ENCODE results near the gene SYT8. TPM values are rescaled to one million over a fixed set of nuclear protein-coding genes. Genes with fewer than 3 reads are reported as not detected.

The SYT8 gene
- polyA plus RNA-seq, 1 experiment = not detected

DNA sequence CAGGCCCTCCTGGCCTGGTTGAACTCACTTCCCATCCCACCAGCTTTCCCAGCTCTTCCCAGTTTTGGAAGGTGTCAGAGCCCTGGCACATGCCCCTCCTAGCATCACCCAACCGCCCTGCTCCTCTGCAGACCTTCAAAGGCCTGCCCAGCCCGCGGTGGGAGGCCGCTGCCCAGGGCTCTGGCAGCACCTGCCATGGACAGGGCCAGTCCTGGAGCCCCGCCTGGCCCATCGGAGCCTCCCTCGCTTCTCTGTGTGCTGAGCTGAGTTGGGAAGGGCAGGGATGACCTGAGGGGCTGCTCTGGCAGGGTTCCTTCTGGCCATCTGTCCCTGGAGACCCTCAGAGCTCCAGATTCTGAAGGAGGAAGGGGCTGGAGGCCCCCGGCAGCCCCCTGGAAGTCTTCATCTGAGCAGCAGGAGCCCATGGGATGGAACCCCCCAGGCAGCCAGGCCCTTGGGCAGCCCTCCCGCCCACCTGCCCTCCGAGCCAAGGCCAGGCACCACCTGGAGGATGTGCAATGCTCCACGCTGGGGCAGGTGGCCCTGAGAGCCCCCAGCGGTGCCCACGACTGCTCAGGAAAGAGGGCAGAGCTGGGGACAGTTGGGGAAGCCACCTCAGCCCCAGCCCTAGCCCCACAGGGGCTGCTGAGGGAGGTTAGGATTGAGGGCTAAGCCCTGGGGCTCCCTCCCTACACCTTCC is 21.7 kb downstream of the SYT8 start:
- Histone ChIP-seq H3K36me3 (ENCODE audit: control insufficient read depth, insufficient read depth, low read length) (no peaks in the 10 kb centered on the region), H3K27me3 (ENCODE audit: control insufficient read depth, insufficient read depth, low read length) (peaks cover 2% of the 10 kb centered on the region; the same call in 1 of the 2 replicates), H3K4me3 (ENCODE audit: low read depth, low read length) (no peak overlapping the region)
- CTCF ChIA-PET = interaction anchor here (0.9 to 2.2 kb wide), 7 partner anchors 23 to 296 kb away, joined by 3 to 9 read pairs (median 6); no protein-coding TSS in a partner anchor
- POLR2A ChIA-PET = no interaction called here
- TF ChIP-seq CTCF (IDR thresholded peaks at IDR 0.05; ENCODE audit: insufficient read depth, low read depth, low read length) = no peak
- DNase-seq (ENCODE audit: low read depth) = no peak

DNA sequence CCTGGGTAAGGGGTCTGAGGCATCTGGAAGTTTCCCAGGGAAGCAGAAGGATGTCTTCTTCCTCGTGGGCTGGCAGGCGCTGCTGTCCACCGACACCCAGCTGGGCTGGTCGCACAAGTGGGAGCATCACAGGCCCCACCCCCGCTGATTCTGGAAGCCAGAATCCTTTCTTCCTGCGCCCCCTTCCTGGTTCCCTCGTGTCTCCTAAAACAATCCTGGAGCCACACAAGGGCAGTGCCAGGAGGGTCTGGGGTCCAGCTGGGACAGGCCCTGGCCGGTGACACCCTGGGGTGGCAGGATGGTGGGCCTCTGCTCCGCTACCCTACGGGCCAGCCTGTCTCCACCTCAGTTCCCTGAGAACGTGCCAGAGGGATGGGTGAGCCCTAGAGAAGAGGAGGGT is 22.3 kb downstream of the SYT8 start:
- no peak for TF ChIP-seq CTCF (IDR thresholded peaks at IDR 0.05; ENCODE audit: insufficient read depth, low read depth, low read length)
- peaks cover 2% of the 10 kb centered on the region for H3K27me3 ChIP-seq (ENCODE audit: control insufficient read depth, insufficient read depth, low read length)
- ChIA-PET POLR2A (no interaction called here), CTCF (interaction anchor here (1.6 to 2.2 kb wide), 3 partner anchors 26 to 293 kb away, joined by 8 to 9 read pairs (median 8); no protein-coding TSS in a partner anchor)
- no peak for DNase-seq (ENCODE audit: low read depth)
- no peak overlapping the region for H3K4me3 ChIP-seq (ENCODE audit: low read depth, low read length)
- no peaks in the 10 kb centered on the region for H3K36me3 ChIP-seq (ENCODE audit: control insufficient read depth, insufficient read depth, low read length)

DNA sequence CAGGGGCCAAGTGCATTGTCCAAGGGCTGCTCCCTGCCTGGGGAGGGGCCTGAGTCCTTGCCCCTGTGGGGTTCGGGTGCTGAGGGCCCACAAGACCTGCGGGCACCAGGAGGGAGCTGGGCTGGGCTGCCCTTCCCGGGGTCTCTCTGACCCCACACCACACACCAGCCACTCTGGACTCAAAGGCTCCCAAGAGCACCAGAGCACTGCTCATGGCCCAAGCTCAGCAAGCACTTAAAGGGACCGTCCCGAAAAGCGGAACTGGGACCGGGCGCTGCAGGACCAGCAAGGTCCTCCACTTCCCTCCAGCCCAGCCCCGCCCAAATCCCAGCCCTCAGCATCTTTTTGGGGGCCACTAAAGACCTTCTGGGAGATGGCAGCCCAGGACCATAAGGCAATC is 23.4 kb downstream of the SYT8 start:
- POLR2A ChIA-PET = no interaction called here
- no peak overlapping the region for H3K4me3 ChIP-seq (ENCODE audit: low read depth, low read length)
- TF ChIP-seq CTCF (IDR thresholded peaks at IDR 0.05; ENCODE audit: insufficient read depth, low read depth, low read length) = no peak
- peaks cover 2% of the 10 kb centered on the region for H3K27me3 ChIP-seq (ENCODE audit: control insufficient read depth, insufficient read depth, low read length)
- no peaks in the 10 kb centered on the region for H3K36me3 ChIP-seq (ENCODE audit: control insufficient read depth, insufficient read depth, low read length)
- DNase-seq (ENCODE audit: low read depth) = no peak
- CTCF ChIA-PET = interaction anchor here (0.6 to 2.0 kb wide), 3 partner anchors 26 to 317 kb away, joined by 3 to 6 read pairs (median 3); no protein-coding TSS in a partner anchor

- H3K4me3 ChIP-seq (ENCODE audit: low read depth, low read length) = no peak overlapping the region
- H3K27me3 ChIP-seq (ENCODE audit: control insufficient read depth, insufficient read depth, low read length) = peaks cover 2% of the 10 kb centered on the region
- DNase-seq (ENCODE audit: low read depth) = no peak
- ChIA-PET CTCF (interaction anchor here (1.3 to 2.0 kb wide), 2 partner anchors 26 to 293 kb away, joined by 3 to 6 read pairs; no protein-coding TSS in a partner anchor), POLR2A (no interaction called here)
- no peaks in the 10 kb centered on the region for H3K36me3 ChIP-seq (ENCODE audit: control insufficient read depth, insufficient read depth, low read length)
- TF ChIP-seq CTCF (IDR thresholded peaks at IDR 0.05; ENCODE audit: insufficient read depth, low read depth, low read length) = no peak
Measured at GRCh38 chr11:1858576-1858975, 23.8 kb downstream of the SYT8 start.

- H3K4me3 ChIP-seq (ENCODE audit: low read depth, low read length) = no peak overlapping the region
- ChIA-PET POLR2A (no interaction called here), CTCF (interaction anchor here (2.0 kb wide), 1 partner anchor 292 kb away, joined by 6 read pairs; no protein-coding TSS in a partner anchor)
- no peak for TF ChIP-seq CTCF (IDR thresholded peaks at IDR 0.05; ENCODE audit: insufficient read depth, low read depth, low read length)
- H3K36me3 ChIP-seq (ENCODE audit: control insufficient read depth, insufficient read depth, low read length) = no peaks in the 10 kb centered on the region
- H3K27me3 ChIP-seq (ENCODE audit: control insufficient read depth, insufficient read depth, low read length) = peaks cover 2% of the 10 kb centered on the region
- DNase-seq (ENCODE audit: low read depth) = no peak
Measured at GRCh38 chr11:1859004-1859403, 24.2 kb downstream of the SYT8 start.

All from BJ (cell line).